Smooth muscle cell of the brain vasculature (primary cell): ENCODE measurements around the gene SPAG16.
"Not testable (repeated sequence)": the region's sequence is repeated elsewhere in the genome, so short reads cannot be mapped to it uniquely, and the experiment has no call there.

Experiments
- DNase-seq: peaks from one replicate; pipeline ENCODE4 v3.0.0-alpha.2; 2012; ENCODE audit warnings: low read depth, low spot score

Gene SPAG16

DNA sequence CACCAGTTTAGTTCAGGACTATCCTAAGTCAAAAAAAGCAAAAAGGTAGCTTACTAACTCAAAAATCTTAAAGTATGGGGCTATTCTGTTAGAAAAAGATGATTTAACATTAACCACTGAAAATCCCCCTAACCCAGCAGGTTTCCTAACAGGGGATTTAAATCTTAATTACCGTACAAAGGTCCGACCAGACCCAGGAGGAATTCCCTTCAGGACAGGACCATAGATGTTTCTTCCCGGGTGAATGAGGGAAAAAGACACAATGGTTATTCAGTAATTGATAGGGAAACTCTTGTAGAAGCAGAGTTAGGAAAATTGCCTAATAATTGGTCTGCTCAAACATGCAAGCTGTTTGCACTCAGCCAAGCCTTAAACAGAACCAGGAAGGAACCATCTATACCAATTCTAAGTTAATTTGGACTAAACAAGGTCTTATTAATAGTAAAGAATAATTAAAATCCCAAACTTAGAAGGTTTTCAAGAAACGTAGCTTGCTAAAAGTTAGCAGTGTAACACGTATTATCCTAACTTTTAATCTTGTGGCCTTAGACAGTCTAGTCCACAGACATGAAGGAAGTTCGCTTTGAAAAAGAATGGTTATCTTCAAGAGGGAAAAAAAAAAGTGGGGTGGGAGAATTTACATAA lies 124.3 kb downstream of the SPAG16 start:
- not testable (repeated sequence) for DNase-seq

DNA sequence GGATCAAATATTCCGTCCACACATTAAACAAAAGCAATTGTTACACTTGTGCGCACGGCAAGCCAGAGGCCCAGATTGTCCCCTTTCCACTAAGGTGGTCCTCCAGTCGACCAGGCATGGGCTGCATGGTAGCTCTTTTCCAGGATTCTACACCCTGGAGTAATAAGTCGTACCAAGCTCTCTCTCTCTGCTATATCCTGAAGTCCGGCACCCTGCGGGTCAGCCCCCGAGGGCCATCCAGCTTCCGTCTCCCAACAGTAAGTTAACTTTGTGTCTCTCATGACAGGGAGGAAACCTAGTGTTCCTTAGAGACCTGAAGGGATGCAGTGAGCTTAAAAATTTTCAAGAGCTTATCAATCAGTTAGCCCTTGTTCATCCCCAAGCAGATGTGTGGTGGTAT lies 126.4 kb downstream of the SPAG16 start:
- not testable (repeated sequence) for DNase-seq

DNA sequence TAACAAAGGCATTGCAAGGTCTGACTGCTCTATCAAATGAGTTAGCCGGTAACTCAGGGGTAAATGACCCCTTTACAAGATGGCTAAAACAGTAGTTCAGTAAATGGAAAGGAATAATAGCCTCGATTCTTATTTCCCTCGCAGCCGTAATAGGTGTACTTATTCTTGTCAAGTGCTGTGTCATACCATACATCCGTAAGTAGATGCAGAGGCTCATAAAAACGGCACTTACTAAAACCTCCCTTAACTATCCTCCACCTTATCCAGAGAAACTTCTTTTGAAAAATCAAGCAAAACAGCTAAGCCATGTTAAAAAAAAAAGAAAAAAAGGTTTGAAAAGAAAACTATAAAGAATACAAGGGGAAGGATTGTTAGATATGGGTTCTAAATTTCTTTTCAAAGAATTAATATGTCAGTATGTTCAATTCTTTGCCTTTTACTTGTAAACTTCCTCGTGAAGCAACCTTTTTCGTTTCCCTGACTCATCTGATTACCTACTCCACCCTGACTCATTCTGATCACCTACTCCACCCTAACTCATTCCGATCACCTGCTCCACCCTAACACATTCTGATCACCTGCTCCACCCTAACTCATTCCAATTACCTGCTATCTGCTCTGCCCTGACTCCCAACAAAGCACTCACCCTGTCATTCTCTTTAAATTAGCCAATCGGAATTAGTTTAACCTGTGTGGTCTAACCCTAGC lies 127.5 kb downstream of the SPAG16 start:
- DNase-seq, result no peak

DNA sequence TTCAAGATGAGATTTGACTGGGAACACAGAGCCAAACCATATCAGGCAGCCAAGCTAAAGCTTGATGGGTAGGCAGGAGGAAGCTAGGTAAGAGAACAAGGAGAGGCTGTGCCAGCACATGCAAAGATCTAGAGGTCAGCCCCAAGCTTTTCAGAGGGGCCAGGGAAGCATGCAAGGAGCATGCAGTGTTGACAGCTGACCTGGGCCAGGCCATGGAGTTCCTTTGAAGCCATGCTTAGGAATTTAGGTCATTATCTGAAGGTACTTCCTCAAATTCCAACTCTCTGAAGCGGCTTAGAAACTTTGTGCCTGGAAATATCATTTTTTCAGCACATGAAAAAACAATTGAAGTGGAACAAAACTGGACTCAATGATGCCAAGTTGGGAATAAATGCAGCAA lies 130.8 kb downstream of the SPAG16 start:
- no peak for DNase-seq

DNA sequence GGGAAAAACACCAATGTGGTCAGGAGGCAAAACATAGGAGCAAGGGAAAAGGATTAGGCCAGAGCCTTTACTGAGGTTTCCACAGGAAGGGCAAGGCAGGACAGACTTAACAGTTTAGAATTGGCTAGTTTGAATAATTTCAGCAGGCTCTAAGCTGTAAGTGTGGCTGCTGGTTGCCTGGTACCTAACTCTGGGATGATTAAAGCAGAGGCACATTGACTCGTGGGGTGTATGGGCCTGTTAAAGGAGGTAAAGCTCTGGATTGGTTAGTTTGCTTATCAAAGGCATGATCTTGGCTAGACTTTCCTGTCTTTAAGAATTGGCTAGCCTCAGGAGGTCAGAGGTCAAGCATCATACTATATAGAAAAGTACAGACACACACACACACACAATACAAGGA lies 132.6 kb downstream of the SPAG16 start:
- no peak for DNase-seq

DNA sequence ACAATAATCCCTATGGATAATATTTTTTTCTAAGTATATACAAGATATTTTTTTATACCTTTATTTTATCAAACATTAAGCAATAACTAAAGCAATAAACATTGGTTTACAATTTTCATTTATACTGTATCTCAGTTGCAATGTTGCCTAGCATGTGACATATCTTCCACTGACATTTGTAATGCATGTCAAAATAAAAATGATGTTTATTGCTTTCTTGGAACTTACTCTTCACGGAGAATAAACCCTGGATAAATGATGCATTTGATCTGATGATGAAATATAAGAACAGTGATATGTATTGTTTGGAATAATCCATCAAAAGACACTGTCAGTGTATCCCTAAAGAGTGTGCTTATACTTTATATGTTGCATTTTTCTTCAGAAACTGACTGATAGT lies 135.7 kb downstream of the SPAG16 start:
- DNase-seq, result no peak

DNA sequence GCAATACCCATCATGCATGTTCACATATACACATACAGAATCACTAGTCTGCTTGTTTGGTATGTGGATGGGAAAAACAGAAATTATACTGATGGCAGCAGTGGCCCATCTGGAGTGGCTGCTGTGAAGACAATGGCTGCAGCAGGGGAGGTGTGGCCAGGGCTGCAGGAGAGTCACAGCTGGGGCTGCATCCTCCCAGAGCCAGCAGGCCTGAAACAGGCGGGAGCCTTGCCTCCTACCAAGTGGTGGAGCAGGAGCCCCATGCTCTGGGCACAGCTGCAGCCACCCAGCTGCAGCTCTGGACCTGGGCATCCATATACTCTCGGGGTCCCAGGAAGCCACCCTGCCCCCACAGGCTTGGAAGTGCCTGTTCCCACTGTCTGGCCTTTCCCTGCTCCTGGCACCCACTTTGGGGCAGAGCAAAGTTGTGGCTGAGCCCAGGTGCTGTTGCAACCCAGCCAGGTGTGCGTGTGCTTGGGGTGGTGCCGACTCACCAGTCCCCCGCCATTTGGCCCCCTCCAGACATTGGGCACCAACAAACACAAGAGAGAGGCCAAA lies 136.6 kb downstream of the SPAG16 start:
- DNase-seq, result no peak

DNA sequence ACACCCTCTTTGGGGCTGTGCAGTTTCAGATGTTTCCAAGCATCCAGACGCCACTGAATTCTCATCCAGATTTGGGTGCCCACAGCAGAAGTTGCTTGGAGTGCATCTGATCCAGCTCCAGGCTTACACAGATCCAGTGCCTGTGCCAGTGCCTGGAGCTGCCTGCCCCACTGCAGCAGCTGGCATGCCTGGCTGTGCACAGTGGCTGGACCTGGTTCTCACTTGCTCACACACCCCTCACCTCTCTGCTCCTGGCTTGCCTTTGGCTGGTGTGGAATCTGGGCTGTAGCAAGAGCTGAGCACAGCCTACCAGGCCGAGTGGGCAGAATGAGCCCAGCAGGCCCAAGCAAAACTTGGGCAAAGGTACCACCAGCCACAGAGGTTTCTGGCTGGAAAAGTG lies 137.9 kb downstream of the SPAG16 start:
- DNase-seq, result no peak

DNA sequence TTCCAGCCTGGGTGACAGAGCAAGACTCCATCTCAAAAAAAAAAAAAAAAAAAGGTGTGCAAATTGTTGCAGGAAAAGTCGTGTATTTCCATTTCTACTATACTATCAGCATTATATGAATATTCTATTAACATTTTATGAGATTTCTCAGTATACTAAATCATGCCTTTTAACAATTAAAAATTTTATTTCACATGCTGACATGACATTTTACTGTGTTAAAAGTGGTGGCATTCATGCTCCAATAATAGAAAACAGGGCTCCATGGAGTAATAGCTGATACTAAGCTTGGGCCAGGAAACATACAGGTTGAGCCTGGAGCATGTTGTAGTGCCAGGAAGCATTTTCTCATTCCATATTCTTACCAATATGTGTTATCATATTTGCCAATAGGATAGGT lies 141.4 kb downstream of the SPAG16 start:
- DNase-seq, result no peak

DNA sequence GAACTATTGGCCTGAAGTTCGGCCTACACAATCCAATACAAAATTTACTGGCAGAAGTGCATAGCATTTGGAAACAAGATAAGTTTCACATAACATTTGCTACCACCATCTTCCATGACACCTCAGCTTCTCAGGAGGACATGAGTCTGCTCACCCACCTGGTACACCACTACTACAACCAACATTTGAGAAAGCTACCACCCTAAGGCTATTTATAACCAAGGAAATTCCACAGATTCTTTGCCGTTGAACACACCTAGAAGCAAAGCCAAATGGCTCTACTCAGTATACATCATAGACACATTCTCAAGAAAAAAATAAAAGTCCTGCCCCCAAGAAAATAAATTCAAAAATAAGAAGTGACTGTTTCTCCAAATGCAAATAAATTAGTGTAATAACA lies 145.3 kb downstream of the SPAG16 start:
- DNase-seq, result no peak

DNA sequence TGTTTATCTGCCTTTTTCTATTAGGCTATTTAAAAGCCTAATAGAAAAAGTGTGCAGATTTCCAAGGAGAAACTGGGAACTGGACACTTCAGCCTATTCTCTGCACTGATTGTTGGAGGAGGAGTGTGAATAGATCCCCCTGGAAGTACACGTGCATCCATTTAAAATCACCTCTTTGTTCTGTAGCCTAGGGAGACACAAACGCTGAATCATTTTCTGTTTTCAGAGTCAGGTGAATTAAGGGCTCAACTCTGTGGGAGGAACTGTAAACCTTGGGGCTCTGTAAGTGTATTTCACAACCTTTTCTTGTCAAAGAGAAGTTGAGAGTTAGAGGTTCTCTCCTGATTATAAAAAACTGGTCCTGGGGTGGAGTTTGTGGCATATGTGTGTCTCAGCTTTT lies 159.7 kb downstream of the SPAG16 start:
- DNase-seq, result no peak

DNA sequence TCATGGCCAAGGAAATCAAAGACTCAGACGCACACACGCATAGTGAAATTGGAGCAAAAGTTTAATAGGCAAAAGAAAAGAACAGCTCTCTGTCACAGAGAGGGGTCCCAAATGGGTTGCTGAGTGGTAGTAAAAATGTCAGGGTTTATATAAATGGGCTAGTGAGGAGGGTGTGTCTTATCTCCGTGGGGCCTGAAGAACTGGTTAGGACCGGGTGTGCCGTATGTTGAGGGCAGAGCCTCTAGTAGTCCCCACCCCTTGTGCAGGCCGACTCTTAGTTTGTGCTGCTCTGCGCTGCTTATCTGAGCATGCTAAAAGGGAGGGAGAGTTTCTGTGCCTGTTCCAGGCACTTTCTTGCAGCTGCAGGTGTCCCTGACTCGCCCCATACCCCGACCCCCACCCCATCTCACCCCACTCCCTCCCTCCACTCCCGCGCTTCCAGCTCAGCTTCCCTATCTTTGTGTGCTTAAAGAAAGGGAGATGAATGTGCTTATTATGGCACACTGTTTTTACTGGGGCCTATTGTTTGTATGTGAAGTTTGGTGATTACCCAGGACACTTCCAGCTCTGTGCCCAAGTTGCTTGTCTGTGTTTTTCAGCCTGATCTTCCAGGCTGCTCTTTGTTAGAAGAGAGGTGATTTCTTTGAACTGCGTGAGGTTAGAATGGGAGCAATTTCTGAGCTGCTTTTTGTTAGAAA lies 167.4 kb downstream of the SPAG16 start:
- DNase-seq, result no peak

DNA sequence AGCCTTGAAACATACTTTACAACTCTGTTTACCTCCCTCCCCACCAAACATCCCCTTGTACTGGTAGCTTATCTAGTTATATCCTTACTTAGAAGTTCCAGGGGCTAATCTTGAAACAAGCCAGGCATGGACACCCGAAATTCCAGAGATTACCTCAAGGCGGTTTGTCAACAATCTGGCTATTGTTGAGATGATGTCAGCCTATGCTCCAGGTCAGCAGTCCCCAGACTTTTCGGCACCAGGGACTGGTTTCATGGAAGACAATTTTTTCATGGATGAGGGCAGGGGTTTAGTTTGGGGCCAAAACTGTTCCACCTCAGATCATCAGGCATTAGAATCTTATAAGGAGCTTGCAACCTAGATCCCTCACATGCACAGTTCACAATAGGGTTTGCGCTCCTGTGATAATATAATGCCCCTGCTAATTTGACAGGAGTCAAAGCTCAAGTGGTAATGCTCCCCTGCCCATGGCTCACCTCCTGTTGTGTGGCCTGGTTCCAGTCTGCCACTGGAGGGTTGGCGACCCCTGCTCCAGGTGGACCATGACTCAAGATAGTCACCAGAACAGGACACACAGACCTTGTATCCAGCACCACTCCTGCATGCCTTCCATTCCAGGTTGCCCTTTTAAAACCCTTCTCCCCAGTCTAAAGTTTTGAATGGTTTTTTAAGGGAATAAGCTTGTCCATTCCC lies 171.2 kb downstream of the SPAG16 start:
- DNase-seq, result no peak

DNA sequence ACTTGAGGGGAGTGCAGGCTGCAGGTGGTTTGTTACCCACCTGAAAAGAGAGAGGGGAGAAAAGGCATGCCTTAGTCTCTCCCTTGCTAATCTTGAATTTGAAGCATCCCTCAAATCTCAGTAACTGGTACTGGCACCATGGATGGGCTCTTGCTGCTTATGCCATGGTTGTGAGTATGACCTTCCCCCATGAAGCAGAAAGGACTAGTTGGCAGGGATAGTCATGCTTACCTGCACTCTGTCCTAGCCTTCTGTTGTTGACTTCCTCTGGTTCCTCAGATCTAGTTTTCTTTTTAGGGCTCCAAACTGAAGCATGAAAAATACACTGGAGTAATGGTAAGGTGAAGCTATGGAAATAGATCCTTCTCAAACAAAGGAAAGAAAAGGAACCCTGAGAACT lies 191.2 kb downstream of the SPAG16 start:
- DNase-seq, result no peak

DNA sequence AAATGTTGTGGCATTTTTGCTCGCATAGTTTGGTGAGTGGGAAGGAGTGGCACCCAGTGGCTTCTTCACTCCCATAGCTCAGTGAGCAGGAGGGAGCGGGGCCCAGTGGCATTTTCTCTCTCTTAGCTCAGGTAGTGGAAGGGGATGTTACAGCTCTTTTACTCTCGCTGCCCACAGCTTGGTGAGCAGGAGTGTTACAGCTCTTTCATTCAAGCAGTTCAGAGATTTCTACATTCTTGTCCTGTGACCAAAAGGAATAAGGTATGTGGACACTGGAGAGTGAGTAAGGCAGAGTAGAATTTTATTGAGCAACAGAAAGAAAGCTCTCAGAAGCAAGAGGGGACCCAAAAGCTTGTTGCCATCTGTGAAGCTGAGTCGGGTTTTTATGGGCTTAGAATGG lies 192.4 kb downstream of the SPAG16 start:
- DNase-seq, result no peak

DNA sequence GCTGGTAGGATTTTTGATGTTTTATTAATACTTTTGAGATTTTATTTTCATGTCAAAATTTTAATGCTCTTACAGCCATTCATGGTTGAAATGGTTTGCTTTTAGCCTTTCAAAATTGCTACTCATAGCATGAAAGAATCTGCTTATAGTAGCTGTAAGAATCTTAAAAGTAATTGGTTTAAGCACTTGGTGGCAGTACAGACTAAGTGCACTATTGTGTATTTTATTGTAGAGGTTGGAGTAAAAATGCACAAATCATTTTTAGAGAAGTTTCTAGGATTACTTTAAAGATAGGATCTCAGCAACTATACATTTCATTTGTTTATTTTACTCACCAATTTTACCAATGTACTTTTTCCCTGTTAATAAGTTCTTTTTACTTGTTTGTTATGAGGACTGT lies 205.8 kb downstream of the SPAG16 start:
- no peak for DNase-seq

DNA sequence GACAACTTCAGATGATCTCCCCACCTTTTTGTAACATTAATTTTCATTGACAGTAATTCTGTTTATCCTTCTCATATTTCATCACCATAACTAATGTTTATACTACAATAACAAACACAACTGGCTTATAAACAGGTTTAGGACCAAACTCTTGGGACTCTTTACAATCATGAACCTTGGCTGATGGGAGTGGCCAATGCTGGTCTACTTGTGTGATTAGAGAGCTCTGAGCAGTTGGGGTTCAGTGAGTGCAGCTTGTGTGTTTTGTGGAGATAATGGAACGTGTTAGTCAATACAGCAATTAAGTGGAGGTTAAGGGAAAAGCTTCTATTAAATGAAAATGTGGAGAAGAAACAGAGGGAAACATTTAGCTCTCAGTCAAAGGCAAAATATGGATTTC lies 207.1 kb downstream of the SPAG16 start:
- DNase-seq, result no peak

DNA sequence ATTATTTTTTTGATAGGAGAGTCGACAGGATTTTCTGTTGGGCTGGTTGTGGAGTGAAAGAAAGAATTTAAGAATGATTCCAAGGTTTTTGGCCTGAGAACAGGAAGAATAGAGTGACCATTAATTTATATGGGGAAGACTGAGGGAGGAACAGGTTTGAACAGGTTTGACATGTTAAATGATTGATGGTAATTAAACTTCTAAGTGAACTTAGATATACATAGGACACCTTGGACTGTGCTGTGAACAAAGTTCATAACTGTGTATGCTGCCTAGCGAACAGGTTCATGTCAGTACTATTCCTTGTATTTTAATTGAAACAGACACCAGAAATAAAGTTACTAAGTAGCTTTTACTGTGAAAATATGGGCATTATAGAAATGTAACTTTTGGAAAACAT lies 212.0 kb downstream of the SPAG16 start:
- no peak for DNase-seq

DNA sequence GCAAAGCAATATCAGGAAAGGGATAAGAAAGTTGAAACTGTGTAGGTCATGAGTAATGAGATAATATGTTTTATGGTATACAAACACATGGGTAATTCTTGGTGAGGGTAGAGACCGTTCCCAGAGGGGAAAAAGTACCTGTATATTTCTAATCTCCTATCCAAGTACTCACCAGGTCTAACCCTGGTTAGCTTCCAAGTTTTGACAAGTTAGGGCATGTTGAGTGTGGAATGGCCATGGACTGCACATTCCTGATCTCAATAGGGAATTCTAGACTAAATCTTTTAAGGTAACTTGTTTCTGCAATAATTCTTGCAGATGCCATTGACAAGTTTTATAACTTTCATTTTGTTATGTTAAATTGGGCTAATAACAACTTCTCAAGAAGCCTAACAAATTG lies 216.6 kb downstream of the SPAG16 start:
- no peak for DNase-seq

DNA sequence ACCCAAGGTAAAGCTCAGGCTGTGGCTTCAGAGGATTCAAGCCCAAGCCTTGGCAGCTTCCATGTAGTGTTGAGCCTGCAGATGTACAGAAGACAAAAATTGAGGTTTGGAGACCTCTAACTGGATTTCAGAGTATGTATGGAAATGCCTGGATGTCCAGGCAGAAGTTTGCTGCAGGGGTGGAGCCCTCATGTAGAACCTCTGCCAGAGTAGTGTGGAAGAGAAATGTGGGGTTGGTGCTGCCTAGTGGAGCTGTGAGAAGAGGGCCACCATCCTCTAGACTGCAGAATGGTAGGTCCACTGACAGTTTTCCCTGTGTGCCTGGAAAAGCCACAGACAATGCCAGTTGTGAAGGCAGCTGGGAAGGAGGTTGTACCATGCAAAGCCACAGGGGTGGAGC lies 239.9 kb downstream of the SPAG16 start:
- no peak for DNase-seq

DNA sequence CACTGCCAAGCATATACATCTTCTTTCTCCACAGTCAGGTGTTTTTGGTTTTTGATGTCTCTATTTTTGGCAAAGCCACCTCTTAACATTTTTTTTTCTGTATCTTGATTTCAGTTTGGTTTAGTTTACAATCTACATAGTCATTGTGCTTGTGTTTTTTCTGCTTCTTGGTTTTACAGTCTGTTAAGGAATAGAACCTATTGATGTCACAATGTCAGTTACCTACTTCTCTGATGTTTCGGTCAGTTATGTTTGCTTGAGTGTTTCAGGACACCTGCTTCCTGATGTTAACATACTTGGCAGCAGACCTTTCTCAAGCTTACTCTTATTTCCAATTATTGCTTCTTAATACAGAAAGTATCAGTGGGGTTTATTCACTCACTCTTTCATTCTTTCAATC lies 253.3 kb downstream of the SPAG16 start:
- DNase-seq, result no peak

DNA sequence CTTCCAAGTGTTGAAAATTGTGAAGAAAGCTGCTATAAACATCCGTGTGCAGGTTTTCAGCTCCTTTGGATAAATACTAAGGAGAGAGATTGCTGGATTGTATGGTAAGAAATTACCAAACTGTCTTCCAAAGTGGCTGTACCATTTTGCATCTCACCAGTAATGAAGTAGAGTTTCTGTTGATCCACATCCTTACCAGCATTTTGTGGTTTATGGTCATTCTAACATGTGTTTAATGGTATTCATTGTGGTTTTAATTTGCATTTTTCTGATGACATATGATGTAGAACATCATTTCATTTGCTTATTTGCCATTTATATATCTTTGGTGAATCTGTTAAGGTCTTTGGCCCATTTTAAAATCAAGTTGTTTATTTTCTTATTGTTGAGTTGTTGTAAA lies 260.7 kb downstream of the SPAG16 start:
- no peak for DNase-seq
